Amniotic stem cell (primary cell): ENCODE data around the gene HYAL2.
"Not testable (repeated sequence)": the region's sequence is repeated elsewhere in the genome, so short reads cannot be mapped to it uniquely, and the experiment has no call there.

ENCODE experiments used
- DNase-seq: peaks from one replicate; lab custom pipeline; 2025; lab: John Stamatoyannopoulos, UW

The HYAL2 gene

GRCh38 chr3:50312041-50312440 lies 10.5 kb downstream of the HYAL2 start:
- DNase-seq = not testable (repeated sequence)

DNA sequence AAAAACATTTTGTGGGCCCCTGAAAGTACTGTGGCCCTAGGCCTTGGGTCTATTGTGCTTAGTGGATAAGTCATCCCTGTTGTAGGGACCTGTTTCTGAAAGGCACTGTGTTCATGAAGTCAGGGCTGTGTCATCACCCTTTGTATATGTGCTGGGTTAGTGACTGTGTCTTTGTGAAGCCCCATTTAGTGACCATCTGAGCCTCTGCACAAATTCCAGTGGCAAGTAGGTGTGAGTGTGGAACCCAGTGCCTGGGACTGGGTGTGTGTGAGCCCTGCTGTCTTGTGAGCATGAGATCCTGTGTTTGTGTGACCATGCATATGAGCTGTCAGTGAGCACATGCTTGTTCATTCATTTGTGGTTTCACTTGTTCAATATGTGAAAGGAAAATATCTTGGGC lies 17.9 kb downstream of the HYAL2 start:
- DNase-seq = no peak

- no peak for DNase-seq
Observed at GRCh38 chr3:50303013-50303815, 19.3 kb downstream of the HYAL2 start, which contains the start of gene HYAL1. Gene HYAL1, minus strand, starts transcription at chr3:50303574. Its CDS starts 618 bp downstream, at chr3:50302956.

DNA sequence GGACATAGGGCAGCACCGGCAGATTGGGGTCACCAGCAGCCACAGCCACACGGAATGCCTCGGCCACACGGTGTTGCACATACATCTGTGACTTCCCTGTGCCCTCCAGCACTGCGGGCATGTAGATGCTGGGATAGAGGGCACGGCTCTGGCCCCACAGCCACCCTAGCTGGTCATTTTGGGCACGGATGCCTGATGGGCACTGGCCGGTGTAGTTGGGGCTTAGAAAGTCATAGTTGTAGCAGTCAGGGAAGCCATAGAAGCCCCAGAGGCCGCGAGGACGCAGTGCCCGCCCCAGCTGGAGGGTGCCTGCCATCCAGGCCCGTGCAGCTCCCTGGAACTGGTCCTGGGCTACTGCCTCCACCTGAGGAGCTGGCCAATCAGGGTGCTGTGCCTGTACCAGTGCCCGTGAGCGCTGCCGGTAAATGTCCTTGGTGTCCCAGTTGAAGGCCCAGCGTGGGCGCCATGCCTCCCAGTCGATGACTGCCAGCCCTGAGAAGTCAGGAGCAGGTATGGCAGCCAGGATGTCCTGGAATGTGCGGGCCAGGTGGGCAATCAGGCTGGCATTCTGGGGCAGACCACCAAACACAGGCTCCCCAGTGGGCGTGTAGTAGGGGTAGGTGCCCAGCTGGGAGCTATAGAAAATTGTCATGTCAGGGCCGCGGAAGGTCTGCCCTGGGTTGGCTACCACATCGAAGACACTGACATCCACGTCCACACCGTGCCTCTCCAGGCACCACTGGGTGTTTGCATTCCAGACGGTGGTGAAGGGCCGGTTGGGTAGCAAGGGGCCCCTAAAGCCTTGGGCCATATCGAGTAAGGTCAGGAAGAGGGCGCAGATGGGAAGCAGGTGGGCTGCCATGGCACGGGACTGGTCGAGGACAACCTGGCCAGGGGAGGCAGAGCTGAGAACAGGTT lies 20.2 kb downstream of the HYAL2 start:
- no peak for DNase-seq

GRCh38 chr3:50300681-50301254 lies 21.8 kb downstream of the HYAL2 start:
- no peak for DNase-seq

DNA sequence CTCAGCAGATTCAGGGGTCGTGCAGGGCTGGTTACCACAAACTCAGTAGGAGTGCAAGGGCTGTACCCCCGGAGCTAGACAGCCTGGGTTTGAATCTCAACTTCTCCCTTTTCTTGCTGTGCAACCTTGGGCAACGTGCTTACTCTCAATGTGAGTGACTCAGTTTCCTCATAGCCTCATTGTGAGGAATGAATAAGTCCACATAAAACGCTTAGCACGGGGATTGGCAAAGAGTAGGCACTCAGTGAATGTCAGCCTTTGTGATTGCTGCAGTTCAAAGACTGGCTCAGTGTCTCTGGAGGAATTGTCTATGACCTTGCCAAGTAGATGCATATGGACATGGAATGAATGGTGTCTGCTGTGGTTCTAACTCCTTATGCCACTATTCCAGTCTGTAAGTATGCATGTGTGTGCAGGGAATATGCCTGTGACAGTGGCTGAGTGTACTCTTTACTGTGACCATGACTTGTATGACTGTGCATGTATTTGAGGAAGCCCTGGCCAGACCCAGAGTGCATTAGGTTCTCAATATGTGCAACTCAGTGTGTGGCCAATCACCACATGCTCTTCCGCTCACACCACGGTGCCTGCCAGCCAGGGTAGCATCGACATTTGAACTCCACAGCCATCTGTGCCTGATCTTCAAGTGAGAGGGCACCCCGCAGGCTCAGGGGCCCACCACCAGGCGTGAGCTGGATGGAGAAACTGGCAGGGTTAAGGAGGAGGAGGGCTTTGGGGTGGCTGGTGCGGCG lies 22.4 kb downstream of the HYAL2 start:
- DNase-seq = peak; percentile 1

DNA sequence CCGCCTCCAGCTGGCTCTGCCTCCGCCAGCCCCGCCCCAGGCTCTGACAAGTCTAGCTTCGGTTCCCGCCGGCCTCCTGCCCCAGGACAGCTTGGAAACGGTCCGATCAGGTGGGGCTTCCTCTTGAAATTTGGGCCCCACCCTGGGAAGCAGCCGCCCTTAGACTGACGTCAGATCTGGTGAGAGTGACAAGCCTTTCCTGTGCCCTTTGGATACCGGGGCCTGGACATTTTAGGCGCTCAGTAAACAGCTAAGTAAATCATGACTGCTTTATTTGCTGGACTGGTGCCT lies 23.0 kb downstream of the HYAL2 start:
- no peak for DNase-seq

DNA sequence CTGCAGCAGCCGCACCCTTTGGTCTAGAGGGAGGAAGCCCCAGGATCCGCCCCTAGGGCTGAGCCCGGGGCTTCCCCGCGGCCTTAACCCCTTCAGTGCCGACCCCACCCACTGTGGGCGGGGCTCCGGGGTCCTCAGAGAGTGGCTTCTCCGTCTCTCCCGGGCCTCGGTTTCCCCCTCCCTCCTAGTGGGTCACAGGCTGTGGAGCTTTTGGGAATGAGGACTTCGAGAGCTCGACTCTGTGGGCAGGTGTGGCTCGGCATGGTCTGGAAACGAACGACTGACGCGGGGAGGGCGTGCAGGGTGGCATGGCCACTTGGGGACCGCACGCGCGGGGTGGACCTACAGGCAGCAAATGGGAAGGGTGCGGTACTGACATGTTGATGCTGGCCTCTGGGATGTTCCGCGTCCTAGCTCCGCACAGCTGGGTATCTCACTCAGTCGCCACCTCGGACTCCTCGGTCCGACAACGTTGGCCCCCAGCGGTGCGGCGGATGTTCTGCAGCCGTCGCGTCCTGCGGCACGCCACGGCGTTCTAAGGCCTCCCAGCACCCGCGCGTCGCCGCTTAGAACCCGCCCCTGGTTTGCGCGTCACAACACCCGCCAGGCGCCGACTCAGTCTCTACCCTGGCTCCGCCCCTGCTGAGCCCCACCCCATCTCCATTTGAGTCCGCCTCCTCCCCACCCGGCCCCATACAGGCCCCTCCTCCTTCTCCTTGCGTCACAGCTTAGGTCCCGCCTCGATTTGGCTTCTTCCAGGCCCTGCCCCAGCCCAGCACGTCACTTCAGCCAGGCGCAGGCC lies 23.5 kb downstream of the HYAL2 start, which contains the start of the genes HYAL3 and NAA80:
TSS of gene HYAL3 (minus strand) at position 570 of the 802 bp plus-strand sequence. CDS start 3,803 bp downstream, outside the sequence.
TSS of gene NAA80 (minus strand) at position 570 of the 802 bp plus-strand sequence. CDS start 1,942 bp downstream, outside the sequence.
- DNase-seq = peak; percentile 98

DNA sequence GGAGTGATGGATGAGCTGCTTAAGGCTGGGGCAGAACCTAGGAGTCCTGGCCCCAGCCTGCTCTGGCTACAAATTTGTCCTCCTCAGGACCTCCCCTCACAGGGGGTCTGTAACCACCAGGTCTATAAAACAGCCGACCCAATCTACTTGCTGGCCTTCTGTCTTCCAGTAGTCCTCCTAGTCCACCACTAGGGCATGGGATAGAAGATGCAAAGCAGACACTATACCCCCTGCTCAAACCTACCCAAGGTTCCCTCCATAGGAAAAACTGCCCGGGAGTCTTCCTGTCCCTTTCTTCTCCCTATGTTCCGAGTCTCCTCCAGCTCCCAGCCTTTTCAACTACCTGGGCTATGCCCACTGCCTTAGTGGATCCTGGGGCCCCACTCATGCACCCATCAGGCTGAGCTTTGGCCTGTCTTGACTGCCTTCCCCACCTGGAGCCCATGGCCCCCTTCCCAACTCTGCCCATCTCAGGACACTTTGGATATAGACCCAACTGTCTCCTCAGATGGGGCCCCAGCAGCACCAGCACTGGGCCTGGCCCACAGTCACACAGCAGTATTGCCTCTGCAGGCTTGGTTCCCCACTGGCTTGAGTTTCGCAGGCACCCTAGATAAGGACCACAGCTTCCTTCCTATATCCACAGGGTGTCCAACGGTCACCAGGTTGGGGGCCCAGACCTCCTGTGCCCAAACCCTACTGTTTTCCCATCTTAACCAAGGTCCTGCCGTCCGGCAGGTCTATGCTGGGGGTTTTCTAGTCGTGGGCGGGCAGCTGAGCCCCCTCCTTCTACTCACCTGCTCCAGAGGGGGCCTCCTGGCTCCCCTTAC lies 24.4 kb downstream of the HYAL2 start:
- DNase-seq = no peak

DNA sequence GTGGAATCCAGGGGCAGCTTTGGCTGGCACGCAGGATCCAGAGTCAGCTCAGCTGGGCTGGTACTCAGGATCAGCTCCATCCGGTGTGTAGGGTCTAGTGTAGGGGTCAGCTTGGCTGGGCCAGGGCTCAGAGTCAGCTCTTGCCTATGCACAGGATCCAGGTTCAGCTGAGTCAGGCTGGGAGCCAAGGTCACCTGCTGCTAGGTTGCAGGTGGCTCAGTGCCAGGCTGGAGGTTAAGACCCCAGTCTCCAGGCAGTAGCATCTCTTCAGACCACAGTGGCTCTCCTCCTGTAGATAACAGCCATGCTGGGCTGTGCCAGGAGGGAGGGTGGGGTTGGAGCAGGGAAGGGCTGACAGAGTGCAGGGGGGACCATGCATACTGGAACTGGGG lies 25.2 kb downstream of the HYAL2 start:
- no peak for DNase-seq

- no peak for DNase-seq
Observed at GRCh38 chr3:50296721-50297383, 25.7 kb downstream of the HYAL2 start.

GRCh38 chr3:50295553-50296431 lies 26.8 kb downstream of the HYAL2 start:
- no peak for DNase-seq

DNA sequence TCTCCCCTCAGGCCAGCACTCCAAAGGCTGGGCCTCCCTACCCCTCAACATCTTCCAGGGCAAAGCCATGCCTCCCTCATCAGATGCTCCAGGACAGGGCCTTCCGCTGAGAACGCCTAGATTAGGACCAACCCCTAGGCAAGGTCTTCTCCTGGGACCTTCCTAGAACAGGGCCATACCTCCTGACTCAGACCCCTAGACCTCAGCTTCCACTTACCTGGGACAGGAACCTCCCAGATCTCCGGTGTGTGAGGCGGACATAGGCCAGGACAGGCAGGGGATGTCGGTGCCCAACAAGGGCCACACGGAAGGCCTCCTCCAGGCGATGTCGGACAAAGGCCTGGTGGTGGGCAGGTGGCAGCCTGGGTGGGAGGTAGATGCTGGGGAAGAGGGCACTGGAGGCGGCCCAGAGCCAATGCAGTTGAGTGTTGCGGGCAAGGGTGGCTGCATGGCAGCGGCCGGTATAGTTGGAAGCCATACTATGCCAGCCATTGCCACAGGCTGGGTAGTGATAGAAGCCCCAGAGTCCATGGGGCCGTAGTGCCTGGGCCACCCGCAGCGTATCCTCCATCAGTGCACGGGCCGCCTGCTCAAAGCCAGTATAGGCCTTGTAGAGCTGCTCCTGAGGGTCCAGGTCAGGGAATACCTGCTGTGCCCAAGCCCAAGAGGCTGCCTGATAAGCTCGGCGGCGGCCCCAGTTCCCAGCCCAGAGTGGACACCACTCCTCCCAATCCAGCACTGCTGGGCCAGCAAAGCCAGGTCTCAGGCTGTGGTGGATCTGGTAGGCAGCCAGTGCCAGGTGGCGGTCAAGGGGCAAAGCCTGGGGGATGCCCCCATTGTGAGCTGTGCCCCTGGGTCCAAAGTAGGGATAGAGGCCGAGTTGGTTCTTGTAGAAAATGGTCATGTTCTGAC lies 27.8 kb downstream of the HYAL2 start:
- DNase-seq = no peak

GRCh38 chr3:50294089-50294488 lies 28.5 kb downstream of the HYAL2 start:
- no peak for DNase-seq

DNA sequence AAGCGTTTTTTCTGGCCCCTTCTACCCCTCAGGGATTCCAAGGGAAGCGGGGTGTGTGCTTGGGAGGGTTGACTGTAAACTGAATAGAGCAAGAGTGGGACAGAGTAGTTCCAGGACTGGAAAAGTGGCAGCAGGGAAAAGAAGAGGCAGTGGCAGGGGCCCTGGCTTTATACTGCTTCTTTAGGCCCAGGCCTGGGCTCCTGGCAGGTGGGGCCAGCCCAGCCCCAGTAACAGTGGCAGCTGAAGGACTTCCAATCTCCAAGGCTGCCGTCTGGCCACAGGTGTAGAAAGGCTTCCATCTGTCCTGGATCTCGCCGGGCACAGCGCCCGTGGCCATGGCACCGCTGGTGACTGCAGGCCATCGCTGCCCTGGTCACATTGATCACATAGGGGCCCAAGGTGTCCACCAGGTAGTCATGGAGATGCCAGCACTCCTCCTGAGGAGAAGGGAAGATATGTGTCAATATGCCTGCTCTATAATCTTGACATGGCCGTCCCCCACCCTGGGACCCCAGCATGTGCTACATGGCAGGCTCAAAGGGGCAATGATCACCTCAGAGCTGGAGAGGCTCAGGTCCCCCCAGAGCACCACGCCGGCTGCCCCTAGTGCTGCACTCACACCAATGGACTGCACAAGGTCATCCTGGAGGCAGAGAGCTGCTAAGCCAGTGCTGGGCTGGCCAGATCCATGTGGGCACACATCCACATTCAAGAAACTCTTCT lies 29.3 kb downstream of the HYAL2 start:
- no peak for DNase-seq
